Stimulated activated CD4-positive, alpha-beta T cell treated with anti-CD3 and anti-CD28 coated beads, Interleukin-1b, Interleukin-23, amount 100 ng/mL, for 1 hour (primary cell): Measurements from ENCODE around the gene RSU1.

Source experiments
- DNase-seq, 2 donors: peaks; one replicate each; pipeline ENCODE4 v3.0.0-alpha.2; 2020; ENCODE audit warnings: low read depth in 2 of 2

Gene RSU1

GRCh38 chr10:16822027-16822426 lies 4.8 kb upstream of the RSU1 start:
- DNase-seq = no peak

GRCh38 chr10:16820421-16820820 lies 3.2 kb upstream of the RSU1 start:
- DNase-seq = no peak

GRCh38 chr10:16820018-16820417 lies 2.8 kb upstream of the RSU1 start:
- DNase-seq = no peak

- no peak for DNase-seq
These were observed 2.2 kb upstream of the RSU1 start for GRCh38 chr10:16819436-16819835.

- no peak for DNase-seq
These were observed 1.8 kb upstream of the RSU1 start for GRCh38 chr10:16819026-16819425.

- DNase-seq = no peak
These were observed 447 bp downstream of the RSU1 start for GRCh38 chr10:16816830-16817124.

GRCh38 chr10:16816171-16816570 lies 1.1 kb downstream of the RSU1 start:
- DNase-seq = no peak

GRCh38 chr10:16814012-16814411 lies 3.2 kb downstream of the RSU1 start:
- no peak for DNase-seq

- no peak for DNase-seq
These were observed 4.5 kb downstream of the RSU1 start for GRCh38 chr10:16812676-16813075.

- DNase-seq = no peak
These were observed 5.5 kb downstream of the RSU1 start for GRCh38 chr10:16811765-16812164.

- DNase-seq = no peak
These were observed 5.9 kb downstream of the RSU1 start for GRCh38 chr10:16811292-16811691.

- DNase-seq = peak in 1 of 2 donors; percentile 34
These were observed 8.0 kb downstream of the RSU1 start for GRCh38 chr10:16809074-16809718.

GRCh38 chr10:16804123-16804522 lies 13.1 kb downstream of the RSU1 start:
- no peak for DNase-seq

GRCh38 chr10:16803464-16803863 lies 13.8 kb downstream of the RSU1 start:
- DNase-seq = no peak

GRCh38 chr10:16799621-16800020 lies 17.6 kb downstream of the RSU1 start:
- DNase-seq = no peak

GRCh38 chr10:16798571-16798970 lies 18.7 kb downstream of the RSU1 start:
- DNase-seq = no peak

- DNase-seq = no peak
These were observed 21.7 kb downstream of the RSU1 start for GRCh38 chr10:16795410-16796073.

GRCh38 chr10:16794005-16794404 lies 23.2 kb downstream of the RSU1 start:
- no peak for DNase-seq

GRCh38 chr10:16792675-16793074 lies 24.5 kb downstream of the RSU1 start:
- no peak for DNase-seq

- no peak for DNase-seq
These were observed 27.5 kb downstream of the RSU1 start for GRCh38 chr10:16789765-16790164.

GRCh38 chr10:16789261-16789660 lies 28.0 kb downstream of the RSU1 start:
- DNase-seq = no peak

- no peak for DNase-seq
These were observed 28.4 kb downstream of the RSU1 start for GRCh38 chr10:16788778-16789177.

- DNase-seq = no peak
These were observed 29.1 kb downstream of the RSU1 start for GRCh38 chr10:16788125-16788524.

- DNase-seq = peak; percentile 26 to 42
These were observed 29.8 kb downstream of the RSU1 start for GRCh38 chr10:16787361-16787791.
